Placental pericyte (primary cell): ENCODE measurements around the gene LRRC17. TPM values are rescaled to one million over a fixed set of nuclear protein-coding genes. Genes with fewer than 3 reads are reported as not detected.

ENCODE experiments used
- total RNA-seq: library from RNA; depleted of rRNA; stranded (reverse); fragments of >200 nt; gene quantifications from 2 replicates; pipeline ENCODE4 v1.2.3, GENCODE V29; 2012

The LRRC17 gene
- 5.7 and 49.7 TPM in 2 replicates for total RNA-seq

GRCh38 chr7:102912742-102913141, at the start of gene LRRC17:
LRRC17 (plus strand) TSS chr7:102913000; CDS start chr7:102933914, 20,914 bp downstream.

Other genes starting within 250 kb of the LRRC17 start
- gene POLR2J2, start 241.3 kb upstream of the LRRC17 start, total RNA-seq: 3.9 and 7.7 TPM in 2 replicates
- gene FAM185A, start 164.0 kb upstream of the LRRC17 start, total RNA-seq: 7.0 and 12.6 TPM in 2 replicates
- gene FBXL13, start 161.8 kb downstream of the LRRC17 start, total RNA-seq: 1.1 and 7.0 TPM in 2 replicates
- gene ARMC10, start 162.1 kb downstream of the LRRC17 start, total RNA-seq: 24.7 and 52.7 TPM in 2 replicates
- 3.3 and 6.2 TPM in 2 replicates for gene NAPEPLD, start 236.1 kb downstream of the LRRC17 start, total RNA-seq